NB4 (cell line): ENCODE data around the gene RFX2.

Experiments
- DNase-seq: peaks from one replicate; pipeline ENCODE4 v3.0.0; 2010; ENCODE audit warnings: low read depth
- H3K4me3 ChIP-seq: one replicate; pipeline ENCODE4 v1.5.1; 2011; ENCODE audit warnings: mild to moderate bottlenecking, low read depth, low read length, moderate library complexity
- MYC ChIP-seq: IDR thresholded peaks from 2 replicates; pipeline ENCODE4 v1.6.1; 2011; ENCODE audit warnings: low read depth, low read length
- POLR2A ChIP-seq: IDR thresholded peaks from 2 replicates; pipeline ENCODE4 v1.6.1; 2011; ENCODE audit warnings: mild to moderate bottlenecking; ENCODE audit not compliant: insufficient read length; ENCODE audit errors: extremely low read depth
- TF ChIP-seq, protein P1 (sequence below): IDR thresholded peaks from one replicate; pipeline ENCODE4 v1.5.1; 2012; ENCODE audit warnings: low read depth, low read length
- TF ChIP-seq, protein P2 (sequence below): IDR thresholded peaks from 2 replicates; pipeline ENCODE4 v1.6.1; 2011; ENCODE audit warnings: low read depth, low read length

RFX2 gene

DNA sequence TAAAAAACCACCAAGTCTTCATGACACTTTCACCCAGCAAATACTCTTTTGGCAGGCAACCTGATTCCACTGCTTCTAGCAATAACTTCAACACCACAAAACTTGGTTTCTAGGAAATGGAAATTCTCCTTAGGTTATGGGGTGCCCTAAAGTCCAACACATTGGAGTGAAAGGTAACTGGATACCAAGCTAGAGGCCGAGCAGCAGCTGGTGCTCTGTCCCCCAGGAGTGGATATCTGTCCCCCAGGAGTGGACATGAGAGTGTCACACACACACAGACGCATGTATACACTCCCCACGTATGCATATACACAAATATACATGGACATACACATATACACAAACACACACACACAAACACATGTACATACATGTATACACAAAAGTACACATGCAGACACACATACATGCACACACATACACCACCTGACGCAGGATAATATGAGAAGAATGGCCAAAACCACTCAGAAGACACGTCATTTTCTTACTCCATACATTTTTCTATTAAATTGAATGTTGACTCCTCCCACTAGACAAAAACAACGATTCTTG lies 50.8 kb downstream of the RFX2 start:
- TF ChIP-seq, protein P1, sequence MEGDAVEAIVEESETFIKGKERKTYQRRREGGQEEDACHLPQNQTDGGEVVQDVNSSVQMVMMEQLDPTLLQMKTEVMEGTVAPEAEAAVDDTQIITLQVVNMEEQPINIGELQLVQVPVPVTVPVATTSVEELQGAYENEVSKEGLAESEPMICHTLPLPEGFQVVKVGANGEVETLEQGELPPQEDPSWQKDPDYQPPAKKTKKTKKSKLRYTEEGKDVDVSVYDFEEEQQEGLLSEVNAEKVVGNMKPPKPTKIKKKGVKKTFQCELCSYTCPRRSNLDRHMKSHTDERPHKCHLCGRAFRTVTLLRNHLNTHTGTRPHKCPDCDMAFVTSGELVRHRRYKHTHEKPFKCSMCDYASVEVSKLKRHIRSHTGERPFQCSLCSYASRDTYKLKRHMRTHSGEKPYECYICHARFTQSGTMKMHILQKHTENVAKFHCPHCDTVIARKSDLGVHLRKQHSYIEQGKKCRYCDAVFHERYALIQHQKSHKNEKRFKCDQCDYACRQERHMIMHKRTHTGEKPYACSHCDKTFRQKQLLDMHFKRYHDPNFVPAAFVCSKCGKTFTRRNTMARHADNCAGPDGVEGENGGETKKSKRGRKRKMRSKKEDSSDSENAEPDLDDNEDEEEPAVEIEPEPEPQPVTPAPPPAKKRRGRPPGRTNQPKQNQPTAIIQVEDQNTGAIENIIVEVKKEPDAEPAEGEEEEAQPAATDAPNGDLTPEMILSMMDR: no peak
- TF ChIP-seq MYC (no peak), POLR2A (no peak)
- TF ChIP-seq, protein P2, sequence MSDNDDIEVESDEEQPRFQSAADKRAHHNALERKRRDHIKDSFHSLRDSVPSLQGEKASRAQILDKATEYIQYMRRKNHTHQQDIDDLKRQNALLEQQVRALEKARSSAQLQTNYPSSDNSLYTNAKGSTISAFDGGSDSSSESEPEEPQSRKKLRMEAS: no peak
- DNase-seq: no peak
- no peak overlapping the region for H3K4me3 ChIP-seq

DNA sequence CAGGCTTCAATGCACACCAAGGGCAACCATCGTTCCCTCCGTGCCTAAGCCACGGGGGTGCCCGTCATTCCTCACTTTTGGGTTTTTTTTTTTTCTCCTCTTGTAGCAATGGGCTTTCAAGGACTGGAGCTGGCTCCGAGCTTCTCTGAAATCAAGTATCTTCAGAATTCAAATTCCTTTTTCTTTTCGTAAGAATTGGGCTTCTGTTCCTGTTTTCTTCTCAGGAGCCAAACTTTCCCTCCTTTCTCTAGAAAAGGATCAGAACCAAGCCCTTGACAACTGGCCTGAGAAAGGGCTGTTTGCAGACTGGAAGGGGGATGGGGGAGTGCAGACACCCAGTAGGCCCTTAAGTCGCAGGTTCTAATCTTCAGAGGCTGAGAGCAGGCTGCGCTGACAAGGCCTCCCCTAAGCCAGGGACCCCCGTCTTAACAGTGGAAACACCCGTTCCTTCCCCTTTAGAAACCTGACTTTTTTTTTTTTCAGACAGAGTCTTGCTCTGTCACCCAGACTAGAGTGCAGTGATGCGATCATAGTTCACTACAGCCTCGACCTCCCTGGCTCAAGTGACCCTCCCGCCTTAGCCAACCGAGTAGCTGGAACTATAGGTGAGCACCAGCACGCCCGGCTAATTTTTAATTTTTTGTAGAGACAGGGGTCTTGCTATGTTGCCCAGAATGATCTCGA lies 51.6 kb downstream of the RFX2 start:
- TF ChIP-seq, protein P1: no peak
- TF ChIP-seq, protein P2: no peak
- TF ChIP-seq POLR2A: no peak
- TF ChIP-seq MYC: no peak
- no peak for DNase-seq

DNA sequence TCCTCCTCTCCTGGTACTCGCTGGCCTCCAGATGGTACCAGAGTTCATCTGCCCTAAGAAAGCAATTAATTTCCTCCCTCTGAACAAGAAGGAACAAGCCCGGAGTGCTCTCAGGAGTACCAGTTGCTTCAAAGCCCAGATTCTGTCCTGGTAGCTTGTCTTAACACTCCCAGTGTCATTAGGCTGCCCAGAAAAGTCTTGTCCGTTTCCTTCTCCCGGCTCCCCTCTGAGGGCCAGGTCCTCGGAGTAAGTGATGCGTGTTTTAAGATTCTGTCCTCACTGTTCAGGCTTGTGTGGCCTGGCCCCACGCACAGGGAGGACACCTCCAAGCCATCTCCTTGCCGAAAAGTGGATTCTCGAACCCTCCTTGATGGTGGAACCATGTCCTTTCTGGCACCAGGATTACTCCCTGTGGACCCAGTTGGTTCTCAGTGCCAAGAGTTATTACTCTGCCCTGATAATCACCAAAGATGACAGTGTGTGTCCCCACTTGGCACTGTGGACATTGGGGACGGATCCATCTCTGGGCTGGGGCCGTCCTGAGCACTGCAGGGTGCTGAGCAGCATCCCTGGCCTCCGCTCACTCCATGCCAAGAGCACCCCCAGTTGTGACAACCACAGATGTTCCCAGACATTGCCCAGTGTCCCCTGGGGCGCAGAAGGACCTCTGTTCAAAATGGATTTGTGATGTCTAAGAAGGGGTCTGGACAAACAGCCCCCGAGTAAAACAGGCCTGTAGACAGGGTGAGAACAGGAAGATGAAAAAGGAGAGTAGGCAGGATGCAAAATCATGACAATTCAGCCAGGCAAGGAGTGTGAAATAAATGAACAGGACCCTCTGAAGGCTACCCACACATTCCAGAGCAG lies 52.4 kb downstream of the RFX2 start:
- H3K4me3 ChIP-seq: no peak overlapping the region
- TF ChIP-seq, protein P2: no peak
- TF ChIP-seq, protein P1: no peak
- no peak for TF ChIP-seq POLR2A
- TF ChIP-seq MYC: no peak
- DNase-seq: no peak

More for the DNA sequence above, 51.6 kb downstream of the RFX2 start:
- no peak overlapping the region for H3K4me3 ChIP-seq

DNA sequence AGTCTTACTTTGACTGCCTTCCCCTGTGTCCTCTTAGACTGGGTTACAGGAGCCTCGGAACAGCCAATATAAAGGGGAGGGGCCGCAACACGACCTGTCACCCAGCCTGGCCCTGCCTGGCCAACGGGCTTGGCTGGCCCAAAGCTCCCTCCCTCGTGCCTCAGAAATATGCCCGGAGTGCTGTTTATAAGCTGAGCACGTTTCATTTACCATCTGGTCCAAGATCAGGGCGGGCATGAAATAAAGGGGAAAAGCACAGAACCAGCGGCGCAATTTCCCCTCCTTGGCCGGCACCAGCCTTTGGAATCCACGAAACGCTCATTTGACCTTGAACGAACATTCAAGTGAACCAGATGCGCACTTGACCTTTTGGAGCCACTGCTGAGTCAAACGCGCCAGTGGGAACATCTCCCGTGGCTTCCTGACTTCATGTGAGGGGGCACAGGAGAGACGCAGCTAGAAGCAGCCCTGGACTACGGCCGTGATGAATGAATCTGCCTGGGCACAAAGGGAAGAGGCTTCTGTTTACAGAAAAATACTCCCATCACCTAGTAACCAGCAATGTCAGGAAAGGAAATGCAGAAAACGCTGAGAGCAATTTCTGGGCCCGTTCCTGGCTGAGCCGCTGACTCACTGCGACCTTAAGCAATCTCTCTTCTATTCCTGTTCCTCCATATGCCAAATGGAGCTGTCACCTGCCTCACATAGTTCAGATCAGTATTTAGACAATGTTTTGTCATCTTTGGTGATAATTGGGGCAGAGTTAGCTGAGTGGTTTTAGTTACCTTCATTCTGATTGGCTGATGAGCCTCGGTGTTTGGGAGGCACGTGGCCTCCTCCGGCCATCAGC lies 53.3 kb downstream of the RFX2 start:
- H3K4me3 ChIP-seq: no peak overlapping the region
- TF ChIP-seq MYC (peak; percentile 94), POLR2A (no peak)
- TF ChIP-seq, protein P2: peak; percentile 94
- TF ChIP-seq, protein P1: no peak
- DNase-seq: peak; percentile 89

DNA sequence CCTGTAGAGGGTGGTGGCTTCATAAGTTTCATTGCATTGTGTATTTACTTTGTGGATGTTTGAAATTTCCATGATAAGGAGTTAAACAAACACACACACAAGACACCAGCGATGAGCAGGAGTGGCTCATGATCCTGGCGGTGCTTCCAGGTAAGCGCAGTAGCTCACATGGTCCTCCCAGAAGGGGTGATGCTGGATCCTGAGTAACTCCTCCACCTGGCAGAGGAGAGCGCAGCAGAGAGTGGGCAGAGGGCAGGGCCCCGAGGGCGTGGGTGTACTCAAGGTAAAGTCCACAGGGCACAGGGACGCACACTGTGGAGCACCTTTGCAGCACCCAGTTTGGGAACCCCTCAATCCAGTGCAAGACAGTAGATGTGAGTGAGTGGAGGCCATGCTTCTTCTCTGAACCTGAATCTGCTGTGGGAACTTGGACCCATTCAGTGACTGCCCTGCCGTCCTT lies 54.0 kb downstream of the RFX2 start:
- no peak overlapping the region for H3K4me3 ChIP-seq
- TF ChIP-seq, protein P1: no peak
- TF ChIP-seq, protein P2: no peak
- no peak for TF ChIP-seq MYC
- no peak for TF ChIP-seq POLR2A
- no peak for DNase-seq
